ENCODE results near the gene FGF18. TPM values are rescaled to one million over a fixed set of nuclear protein-coding genes. Genes with fewer than 3 reads are reported as not detected.

FGF18 gene
- total and polyA plus RNA-seq, 2 donors (not counting 3 experiments of a cell fraction or from before 2014, with no cell fraction given), result 0.04 to 0.27 TPM

- no peak overlapping the region for H3K27ac ChIP-seq (ENCODE audit: insufficient read depth, low read depth, low read length)
- ChIA-PET POLR2A (no interaction called here), CTCF (interaction anchor here (1.0 kb wide), 1 partner anchor 27 kb away, joined by 3 read pairs; no protein-coding TSS in a partner anchor)
- H3K4me1 ChIP-seq (ENCODE audit: control insufficient read depth, extremely low read depth, insufficient read depth, low read length), result no peaks in the 10 kb centered on the region
- no peaks in the 10 kb centered on the region for H3K79me2 ChIP-seq (ENCODE audit: control insufficient read depth, insufficient read depth, low read length)
- no peaks in the 10 kb centered on the region for H3K36me3 ChIP-seq (ENCODE audit: control insufficient read depth in 2 of 2, extremely low read depth in 1 of 2, insufficient read depth in 2 of 2, low read length in 2 of 2)
- dilution Hi-C loops (cut with MboI; ENCODE audit: extremely low pct_ligation_motif_present, low sequenced_read_pairs), result no loop called here
- DNase-seq (ENCODE audit: low read depth, low spot score) (no peak), FAIRE-seq (no peak)
- BruUV-seq (replicated peaks), result no TSS peak
- intact Hi-C loops (cut with micrococcal nuclease), result no loop called here
- no peak overlapping the region for H3K9ac ChIP-seq (replicated peaks; ENCODE audit: extremely low read depth, insufficient read depth, low read length)
- H2AFZ ChIP-seq (ENCODE audit: low read depth, low read length), result no peak overlapping the region
- H3K9me1 ChIP-seq (replicated peaks; ENCODE audit: control insufficient read depth, extremely low read depth, insufficient read depth, low read length), result no peaks in the 10 kb centered on the region
- H3K27me3 ChIP-seq (ENCODE audit: control insufficient read depth in 2 of 2, insufficient read depth in 2 of 2, low read length in 2 of 2), result no peaks in the 10 kb centered on the region
- TF ChIP-seq MYC (IDR thresholded peaks at IDR 0.05; ENCODE audit: low read depth, low read length) (no peak), JUN (IDR thresholded peaks at IDR 0.05; ENCODE audit: borderline replicate concordance, insufficient read depth, insufficient read length, low read depth) (no peak), GATA2 (IDR thresholded peaks at IDR 0.05; ENCODE audit: insufficient read depth, insufficient read length, low read depth, low read length) (no peak), POLR2A (IDR thresholded peaks at IDR 0.05; ENCODE audit: low read depth, low read length) (no peak), POLR2AphosphoS5 (IDR thresholded peaks at IDR 0.05; ENCODE audit: insufficient read depth, low read depth, low read length) (no peak), EZH2 (IDR thresholded peaks at IDR 0.05; ENCODE audit: borderline replicate concordance, low read depth, low read length, severe bottlenecking) (no peak), CTCF (IDR thresholded peaks at IDR 0.05; ENCODE audit: extremely low read depth in 1 of 2, insufficient read depth in 1 of 2, low read depth in 1 of 2, low read length in 2 of 2) (no peak), FOS (IDR thresholded peaks at IDR 0.05; ENCODE audit: borderline replicate concordance, insufficient read depth, low read length) (no peak), MAX (IDR thresholded peaks at IDR 0.05; ENCODE audit: insufficient read depth, insufficient read length) (no peak)
- no peaks in the 10 kb centered on the region for H3K9me3 ChIP-seq (replicated peaks; ENCODE audit: control insufficient read depth, insufficient read depth, low read length)
- no peak overlapping the region for H3K4me3 ChIP-seq (replicated peaks in 1 of 3; ENCODE audit: insufficient read depth in 1 of 3, low read depth in 1 of 3, low read length in 3 of 3)
- no peaks in the 10 kb centered on the region for H4K20me1 ChIP-seq (replicated peaks; ENCODE audit: control insufficient read depth, extremely low read depth, insufficient read depth, low read length)
- no peak overlapping the region for H3K4me2 ChIP-seq (ENCODE audit: insufficient read depth, low read length)
Measured at GRCh38 chr5:171426680-171427079, 7.2 kb downstream of the FGF18 start.

All from endothelial cell of umbilical vein (primary cell).